Spleen (tissue), 7 donors: Measurements from ENCODE around the gene PDXDC1.

Experiments
- POLR2AphosphoS5 ChIP-seq, 3 donors: sonication (generic); formaldehyde crosslinking; IDR thresholded peaks; one replicate each; pipeline ENCODE4 v1.5.1; 2017; ENCODE audit warnings: antibody characterized with exemption in 3 of 3
- TF ChIP-seq, protein P1 (sequence below), 11 experiments: fragments of 200-600 bp in 7 of 11; fragments of 450-650 bp in 4 of 11; sonication (generic) in 4 of 11; IDR thresholded peaks in 8 of 11; conservative IDR thresholded peaks in 3 of 11; 1 replicate in 7 of 11; 2 replicates in 4 of 11; pipeline versions ENCODE4 v1.4.0 to v1.8.0; 2016 to 2021; ENCODE audit warnings: antibody characterized with exemption in 11 of 11, inconsistent platforms in 4 of 11, mild to moderate bottlenecking in 1 of 11
- donor health status: DM: no; HTN: no; CAD: no; lungs with moderate emphysema.
- donor health status: DM: no; HTN: no; CAD: no.
- donor health status: DM: no; HTN: no; CAD: no.

DNA sequence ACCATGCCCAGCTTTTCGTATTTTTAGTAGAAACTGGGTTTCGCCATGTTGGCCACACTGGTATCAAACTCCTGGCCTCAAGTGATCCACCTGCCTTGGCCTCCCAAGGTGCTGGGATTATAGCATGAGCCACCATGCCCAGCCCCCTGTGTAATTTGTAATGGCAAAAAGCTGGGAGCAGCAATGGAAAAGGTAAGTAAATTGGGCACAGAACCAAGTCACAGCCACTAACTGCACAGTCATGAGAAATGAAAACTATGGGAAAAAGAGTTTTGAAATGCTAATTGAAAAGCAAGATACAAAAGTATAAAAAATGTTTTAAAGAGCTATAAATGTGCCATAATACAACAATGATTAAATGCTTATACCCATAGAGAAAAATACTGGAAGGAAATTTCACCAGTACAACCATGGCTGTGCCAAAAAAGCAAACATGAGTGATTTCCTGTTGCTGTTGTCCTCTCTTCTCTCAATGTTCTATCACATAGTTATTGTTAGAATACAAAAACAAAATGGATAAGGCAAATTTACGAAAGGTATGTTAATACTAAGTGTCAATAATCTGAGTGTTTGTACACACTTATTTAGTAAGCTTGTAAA is 74.9 kb downstream of the PDXDC1 start:
- TF ChIP-seq, protein P1, sequence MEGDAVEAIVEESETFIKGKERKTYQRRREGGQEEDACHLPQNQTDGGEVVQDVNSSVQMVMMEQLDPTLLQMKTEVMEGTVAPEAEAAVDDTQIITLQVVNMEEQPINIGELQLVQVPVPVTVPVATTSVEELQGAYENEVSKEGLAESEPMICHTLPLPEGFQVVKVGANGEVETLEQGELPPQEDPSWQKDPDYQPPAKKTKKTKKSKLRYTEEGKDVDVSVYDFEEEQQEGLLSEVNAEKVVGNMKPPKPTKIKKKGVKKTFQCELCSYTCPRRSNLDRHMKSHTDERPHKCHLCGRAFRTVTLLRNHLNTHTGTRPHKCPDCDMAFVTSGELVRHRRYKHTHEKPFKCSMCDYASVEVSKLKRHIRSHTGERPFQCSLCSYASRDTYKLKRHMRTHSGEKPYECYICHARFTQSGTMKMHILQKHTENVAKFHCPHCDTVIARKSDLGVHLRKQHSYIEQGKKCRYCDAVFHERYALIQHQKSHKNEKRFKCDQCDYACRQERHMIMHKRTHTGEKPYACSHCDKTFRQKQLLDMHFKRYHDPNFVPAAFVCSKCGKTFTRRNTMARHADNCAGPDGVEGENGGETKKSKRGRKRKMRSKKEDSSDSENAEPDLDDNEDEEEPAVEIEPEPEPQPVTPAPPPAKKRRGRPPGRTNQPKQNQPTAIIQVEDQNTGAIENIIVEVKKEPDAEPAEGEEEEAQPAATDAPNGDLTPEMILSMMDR (IDR thresholded peaks at IDR 0.05 in 8 of 11, conservative IDR thresholded peaks at IDR 0.05 in 3 of 11) = no peak
- TF ChIP-seq POLR2AphosphoS5 (IDR thresholded peaks at IDR 0.05) = no peak
